HepG2 (cell line): ENCODE results near the gene SLC29A1. TPM values are rescaled to one million over a fixed set of nuclear protein-coding genes. Genes with fewer than 3 reads are reported as not detected.

ENCODE experiments used
- ATF2 ChIP-seq: sonication (generic); formaldehyde crosslinking; IDR thresholded peaks from 2 replicates; pipeline ENCODE4 v1.4.0; 2020; ENCODE audit warnings: missing genetic modification reagents
- ELF3 ChIP-seq: IDR thresholded peaks from 2 replicates; pipeline ENCODE4 v1.6.1; 2016; ENCODE audit warnings: missing genetic modification reagents, missing compliant biosample characterization
- HNF1A ChIP-seq, 2 experiments: sonication (generic) in 1 of 2; formaldehyde crosslinking in 1 of 2; IDR thresholded peaks; 2 replicates each; pipeline versions ENCODE4 v1.4.0 to v1.6.1; 2016 to 2020; ENCODE audit warnings: borderline replicate concordance in 1 of 2, low read depth in 1 of 2, mild to moderate bottlenecking in 1 of 2, missing genetic modification reagents in 1 of 2
- TGIF2 ChIP-seq: IDR thresholded peaks from 2 replicates; pipeline ENCODE4 v1.6.1; 2016; ENCODE audit warnings: control low read depth, missing compliant biosample characterization
- XRCC5 ChIP-seq: fragments of 200-400 bp; formaldehyde crosslinking; optimal IDR thresholded peaks from 2 replicates; pipeline ENCODE3; 2017; ENCODE audit warnings: mild to moderate bottlenecking, low read length
- ZNF280D ChIP-seq: sonication (generic); formaldehyde crosslinking; IDR thresholded peaks from 2 replicates; pipeline ENCODE4 v1.5.1; 2020; ENCODE audit warnings: mild to moderate bottlenecking, missing genetic modification reagents
- ZNF589 ChIP-seq: sonication (generic); formaldehyde crosslinking; conservative IDR thresholded peaks from 2 replicates; pipeline ENCODE4 v1.8.0; 2022; ENCODE audit warnings: mild to moderate bottlenecking, moderate library complexity, missing genetic modification reagents
- ZNF614 ChIP-seq: IDR thresholded peaks from 2 replicates; pipeline ENCODE4 v1.6.1; 2018; ENCODE audit warnings: missing biosample characterization, missing genetic modification reagents, inconsistent platforms, borderline replicate concordance
- polyA plus RNA-seq, 8 experiments: library from polyadenylated mRNA; depleted of rRNA in 3 of 8; stranded (reverse) in 7 of 8; unstranded in 1 of 8; fragments of >200 nt; fragmentation: Illumina TruSeq in 4 of 8; extraction: Trizol in 4 of 8; gene quantifications; 2 replicates each; pipeline versions ENCODE4 v1.2.1 to v1.2.3, GENCODE V29; 2011 to 2016; ENCODE audit warnings: low read depth in 4 of 8, missing spikeins in 1 of 8, mixed read lengths in 1 of 8; ENCODE audit not compliant: insufficient read depth in 1 of 8
- total RNA-seq, 5 experiments: library from RNA; depleted of rRNA; stranded (reverse); fragments of >200 nt; fragmentation: Illumina TruSeq; extraction: Trizol; gene quantifications; 2 replicates each; pipeline ENCODE4 v1.2.3, GENCODE V29; 2016; ENCODE audit warnings: low read depth in 1 of 5
- TF ChIP-seq, protein P1 (sequence below): sonication (generic); formaldehyde crosslinking; IDR thresholded peaks from 2 replicates; pipeline ENCODE4 v1.9.0; 2021; ENCODE audit warnings: missing genetic modification reagents, mild to moderate bottlenecking, borderline replicate concordance
- TF ChIP-seq, protein P2 (sequence below): sonication (generic); formaldehyde crosslinking; IDR thresholded peaks from 2 replicates; pipeline ENCODE4 v1.5.1; 2020; ENCODE audit warnings: mild to moderate bottlenecking, missing genetic modification reagents, borderline replicate concordance

Gene SLC29A1
- total and polyA plus RNA-seq, 2 of the 13 experiments (the other 11 are each of a cell fraction or from before 2014, with no cell fraction given): 43.2 to 106 TPM

GRCh38 chr6:44268095-44268628 is 44.8 kb downstream of the SLC29A1 start (continued):
- no peak for TF ChIP-seq HNF1A (IDR thresholded peaks at IDR 0.05; ENCODE audit: low read depth)
- no peak for TF ChIP-seq HNF1A (CRISPR knock-in tag; IDR thresholded peaks at IDR 0.05; ENCODE audit: borderline replicate concordance)
- 0 out of 2 replicates have a peak, but pooled peaks have one; percentile 60 for TF ChIP-seq TGIF2
- peak; percentile 91 for TF ChIP-seq XRCC5
- 0 out of 2 replicates have a peak, but pooled peaks have one; percentile 9 for TF ChIP-seq ELF3 (CRISPR knock-in tag)
- TF ChIP-seq, protein P1, sequence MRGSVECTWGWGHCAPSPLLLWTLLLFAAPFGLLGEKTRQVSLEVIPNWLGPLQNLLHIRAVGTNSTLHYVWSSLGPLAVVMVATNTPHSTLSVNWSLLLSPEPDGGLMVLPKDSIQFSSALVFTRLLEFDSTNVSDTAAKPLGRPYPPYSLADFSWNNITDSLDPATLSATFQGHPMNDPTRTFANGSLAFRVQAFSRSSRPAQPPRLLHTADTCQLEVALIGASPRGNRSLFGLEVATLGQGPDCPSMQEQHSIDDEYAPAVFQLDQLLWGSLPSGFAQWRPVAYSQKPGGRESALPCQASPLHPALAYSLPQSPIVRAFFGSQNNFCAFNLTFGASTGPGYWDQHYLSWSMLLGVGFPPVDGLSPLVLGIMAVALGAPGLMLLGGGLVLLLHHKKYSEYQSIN: no peak
- peak; percentile 53; the same call in 1 of the 2 replicates for TF ChIP-seq ZNF614
- TF ChIP-seq ZNF280D (CRISPR knock-in tag): 0 out of 2 replicates have a peak, but pooled peaks have one; percentile 46
- TF ChIP-seq, protein P2, sequence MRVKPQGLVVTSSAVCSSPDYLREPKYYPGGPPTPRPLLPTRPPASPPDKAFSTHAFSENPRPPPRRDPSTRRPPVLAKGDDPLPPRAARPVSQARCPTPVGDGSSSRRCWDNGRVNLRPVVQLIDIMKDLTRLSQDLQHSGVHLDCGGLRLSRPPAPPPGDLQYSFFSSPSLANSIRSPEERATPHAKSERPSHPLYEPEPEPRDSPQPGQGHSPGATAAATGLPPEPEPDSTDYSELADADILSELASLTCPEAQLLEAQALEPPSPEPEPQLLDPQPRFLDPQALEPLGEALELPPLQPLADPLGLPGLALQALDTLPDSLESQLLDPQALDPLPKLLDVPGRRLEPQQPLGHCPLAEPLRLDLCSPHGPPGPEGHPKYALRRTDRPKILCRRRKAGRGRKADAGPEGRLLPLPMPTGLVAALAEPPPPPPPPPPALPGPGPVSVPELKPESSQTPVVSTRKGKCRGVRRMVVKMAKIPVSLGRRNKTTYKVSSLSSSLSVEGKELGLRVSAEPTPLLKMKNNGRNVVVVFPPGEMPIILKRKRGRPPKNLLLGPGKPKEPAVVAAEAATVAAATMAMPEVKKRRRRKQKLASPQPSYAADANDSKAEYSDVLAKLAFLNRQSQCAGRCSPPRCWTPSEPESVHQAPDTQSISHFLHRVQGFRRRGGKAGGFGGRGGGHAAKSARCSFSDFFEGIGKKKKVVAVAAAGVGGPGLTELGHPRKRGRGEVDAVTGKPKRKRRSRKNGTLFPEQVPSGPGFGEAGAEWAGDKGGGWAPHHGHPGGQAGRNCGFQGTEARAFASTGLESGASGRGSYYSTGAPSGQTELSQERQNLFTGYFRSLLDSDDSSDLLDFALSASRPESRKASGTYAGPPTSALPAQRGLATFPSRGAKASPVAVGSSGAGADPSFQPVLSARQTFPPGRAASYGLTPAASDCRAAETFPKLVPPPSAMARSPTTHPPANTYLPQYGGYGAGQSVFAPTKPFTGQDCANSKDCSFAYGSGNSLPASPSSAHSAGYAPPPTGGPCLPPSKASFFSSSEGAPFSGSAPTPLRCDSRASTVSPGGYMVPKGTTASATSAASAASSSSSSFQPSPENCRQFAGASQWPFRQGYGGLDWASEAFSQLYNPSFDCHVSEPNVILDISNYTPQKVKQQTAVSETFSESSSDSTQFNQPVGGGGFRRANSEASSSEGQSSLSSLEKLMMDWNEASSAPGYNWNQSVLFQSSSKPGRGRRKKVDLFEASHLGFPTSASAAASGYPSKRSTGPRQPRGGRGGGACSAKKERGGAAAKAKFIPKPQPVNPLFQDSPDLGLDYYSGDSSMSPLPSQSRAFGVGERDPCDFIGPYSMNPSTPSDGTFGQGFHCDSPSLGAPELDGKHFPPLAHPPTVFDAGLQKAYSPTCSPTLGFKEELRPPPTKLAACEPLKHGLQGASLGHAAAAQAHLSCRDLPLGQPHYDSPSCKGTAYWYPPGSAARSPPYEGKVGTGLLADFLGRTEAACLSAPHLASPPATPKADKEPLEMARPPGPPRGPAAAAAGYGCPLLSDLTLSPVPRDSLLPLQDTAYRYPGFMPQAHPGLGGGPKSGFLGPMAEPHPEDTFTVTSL (CRISPR knock-in tag): no peak
- no peak for TF ChIP-seq ZNF589 (CRISPR knock-in tag)
- peak; percentile 45; the same call in 1 of the 2 replicates for TF ChIP-seq ATF2 (CRISPR knock-in tag)
